ENCODE data around the gene ELAVL3. TPM values are rescaled to one million over a fixed set of nuclear protein-coding genes. Genes with fewer than 3 reads are reported as not detected.
"Not testable (repeated sequence)": the region's sequence is repeated elsewhere in the genome, so short reads cannot be mapped to it uniquely, and the experiment has no call there.

Gene ELAVL3
- total RNA-seq, 1 donor from 2014 or later, result not detected

GRCh38 chr19:11444059-11444458 lies 36.8 kb downstream of the ELAVL3 start:
- no peak for DNase-seq (ENCODE audit: low spot score)

- DNase-seq (ENCODE audit: low spot score), result no peak
These were observed 42.9 kb downstream of the ELAVL3 start for GRCh38 chr19:11437955-11438354.

GRCh38 chr19:11435833-11436313 lies 45.0 kb downstream of the ELAVL3 start:
- no peak for DNase-seq (ENCODE audit: low spot score)

- peak; percentile 99 for DNase-seq (ENCODE audit: low spot score)
These were observed 45.6 kb downstream of the ELAVL3 start, which contains the start of the genes ODAD3 and PRKCSH for GRCh38 chr19:11435057-11435832. Gene ODAD3, minus strand, starts transcription at chr19:11435121. Its CDS starts 105 bp downstream, at chr19:11435016. Gene PRKCSH, plus strand, starts transcription at chr19:11435635. Its CDS starts 483 bp downstream, at chr19:11436118.

- no peak for DNase-seq (ENCODE audit: low spot score)
These were observed 46.2 kb downstream of the ELAVL3 start for GRCh38 chr19:11434703-11435056.

- not testable (repeated sequence) for DNase-seq (ENCODE audit: low spot score)
These were observed 47.3 kb downstream of the ELAVL3 start for GRCh38 chr19:11433526-11433925.

- DNase-seq (ENCODE audit: low spot score), result no peak
These were observed 54.2 kb downstream of the ELAVL3 start for GRCh38 chr19:11426656-11427055.

GRCh38 chr19:11425719-11426457 lies 55.0 kb downstream of the ELAVL3 start:
- no peak for DNase-seq (ENCODE audit: low spot score)

GRCh38 chr19:11423791-11424181 lies 57.1 kb downstream of the ELAVL3 start:
- no peak for DNase-seq (ENCODE audit: low spot score)

- DNase-seq (ENCODE audit: low spot score), result no peak
These were observed 57.6 kb downstream of the ELAVL3 start for GRCh38 chr19:11423164-11423790.

GRCh38 chr19:11422163-11423065 lies 58.4 kb downstream of the ELAVL3 start:
- DNase-seq (ENCODE audit: low spot score), result no peak

- no peak for DNase-seq (ENCODE audit: low spot score)
These were observed 59.3 kb downstream of the ELAVL3 start for GRCh38 chr19:11421371-11422098.

- no peak for DNase-seq (ENCODE audit: low spot score)
These were observed 60.1 kb downstream of the ELAVL3 start for GRCh38 chr19:11420429-11421370.

- no peak for DNase-seq (ENCODE audit: low spot score)
These were observed 62.0 kb downstream of the ELAVL3 start, which contains the start of gene RGL3 for GRCh38 chr19:11418549-11419506. Gene RGL3, minus strand, starts transcription at chr19:11419314. Its CDS starts 36 bp downstream, at chr19:11419278.

GRCh38 chr19:11418094-11418548 lies 62.7 kb downstream of the ELAVL3 start:
- no peak for DNase-seq (ENCODE audit: low spot score)

GRCh38 chr19:11416346-11417052 lies 64.3 kb downstream of the ELAVL3 start:
- DNase-seq (ENCODE audit: low spot score), result no peak

- no peak for DNase-seq (ENCODE audit: low spot score)
These were observed 66.3 kb downstream of the ELAVL3 start for GRCh38 chr19:11414544-11414943.
